WERI-Rb-1 (cell line): ENCODE data around the gene OSBPL10.

Experiments used
- DNase-seq: peaks from one replicate; pipeline ENCODE4 v3.0.0-alpha.2; 2020
- H3K27ac ChIP-seq: fragments of 250-450 bp; sonication (Bioruptor Pico); 2 replicates; pipeline ENCODE4 v1.5.1; 2020; ENCODE audit warnings: mild to moderate bottlenecking, moderate library complexity
- H3K27me3 ChIP-seq: fragments of 250-450 bp; sonication (Bioruptor Pico); 2 replicates; pipeline ENCODE4 v1.5.1; 2021; ENCODE audit warnings: mild to moderate bottlenecking, low read depth, moderate library complexity; ENCODE audit not compliant: insufficient read depth, severe bottlenecking
- H3K36me3 ChIP-seq: fragments of 250-450 bp; sonication (Bioruptor Pico); 2 replicates; pipeline ENCODE4 v1.5.1; 2020; ENCODE audit warnings: mild to moderate bottlenecking, moderate library complexity
- H3K4me3 ChIP-seq: 2 replicates; pipeline ENCODE4 v1.5.1; 2011; ENCODE audit warnings: low read depth, mild to moderate bottlenecking, control low read depth, low read length
- H3K9me3 ChIP-seq: fragments of 250-450 bp; sonication (Bioruptor Pico); 2 replicates; pipeline ENCODE4 v1.5.1; 2021; ENCODE audit warnings: mild to moderate bottlenecking, moderate library complexity; ENCODE audit not compliant: severe bottlenecking
- TF ChIP-seq, protein P1 (sequence below): IDR thresholded peaks from 2 replicates; pipeline ENCODE4 v1.5.1; 2011; ENCODE audit warnings: low read depth, mild to moderate bottlenecking, control low read depth, inconsistent platforms, low read length

The OSBPL10 gene

GRCh38 chr3:32004113-32004765 lies 23.2 kb upstream of the OSBPL10 start:
- peak; percentile 63 for DNase-seq
- Histone ChIP-seq H3K9me3 (no peaks in the 10 kb centered on the region), H3K27ac (no peak overlapping the region), H3K36me3 (no peaks in the 10 kb centered on the region), H3K4me3 (no peak overlapping the region), H3K27me3 (no peaks in the 10 kb centered on the region)
- TF ChIP-seq, protein P1, sequence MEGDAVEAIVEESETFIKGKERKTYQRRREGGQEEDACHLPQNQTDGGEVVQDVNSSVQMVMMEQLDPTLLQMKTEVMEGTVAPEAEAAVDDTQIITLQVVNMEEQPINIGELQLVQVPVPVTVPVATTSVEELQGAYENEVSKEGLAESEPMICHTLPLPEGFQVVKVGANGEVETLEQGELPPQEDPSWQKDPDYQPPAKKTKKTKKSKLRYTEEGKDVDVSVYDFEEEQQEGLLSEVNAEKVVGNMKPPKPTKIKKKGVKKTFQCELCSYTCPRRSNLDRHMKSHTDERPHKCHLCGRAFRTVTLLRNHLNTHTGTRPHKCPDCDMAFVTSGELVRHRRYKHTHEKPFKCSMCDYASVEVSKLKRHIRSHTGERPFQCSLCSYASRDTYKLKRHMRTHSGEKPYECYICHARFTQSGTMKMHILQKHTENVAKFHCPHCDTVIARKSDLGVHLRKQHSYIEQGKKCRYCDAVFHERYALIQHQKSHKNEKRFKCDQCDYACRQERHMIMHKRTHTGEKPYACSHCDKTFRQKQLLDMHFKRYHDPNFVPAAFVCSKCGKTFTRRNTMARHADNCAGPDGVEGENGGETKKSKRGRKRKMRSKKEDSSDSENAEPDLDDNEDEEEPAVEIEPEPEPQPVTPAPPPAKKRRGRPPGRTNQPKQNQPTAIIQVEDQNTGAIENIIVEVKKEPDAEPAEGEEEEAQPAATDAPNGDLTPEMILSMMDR = peak; percentile 62

DNA sequence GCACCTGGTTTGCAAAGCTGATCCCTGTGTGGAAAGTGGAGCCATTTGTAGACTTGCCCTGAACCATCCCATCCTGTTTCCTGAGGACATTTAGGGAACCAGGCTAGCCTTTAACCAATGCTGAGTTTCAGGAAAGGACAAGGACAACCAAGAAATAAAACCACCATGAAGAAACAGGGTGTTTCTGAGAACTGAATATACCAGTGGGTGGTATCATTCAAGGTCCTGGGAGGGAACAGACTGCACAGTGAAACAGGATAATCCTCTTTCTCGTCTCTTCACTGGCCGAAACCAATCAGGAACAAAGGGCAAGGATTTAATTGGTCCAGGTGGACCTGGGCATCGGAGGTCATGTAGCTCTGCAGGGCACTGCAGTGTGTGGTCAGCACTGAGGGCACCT lies 22.3 kb upstream of the OSBPL10 start:
- H3K36me3 ChIP-seq = no peaks in the 10 kb centered on the region
- no peaks in the 10 kb centered on the region for H3K27me3 ChIP-seq
- no peak for DNase-seq
- H3K4me3 ChIP-seq = no peak overlapping the region
- no peaks in the 10 kb centered on the region for H3K9me3 ChIP-seq
- H3K27ac ChIP-seq = no peak overlapping the region
- TF ChIP-seq, protein P1 = no peak

DNA sequence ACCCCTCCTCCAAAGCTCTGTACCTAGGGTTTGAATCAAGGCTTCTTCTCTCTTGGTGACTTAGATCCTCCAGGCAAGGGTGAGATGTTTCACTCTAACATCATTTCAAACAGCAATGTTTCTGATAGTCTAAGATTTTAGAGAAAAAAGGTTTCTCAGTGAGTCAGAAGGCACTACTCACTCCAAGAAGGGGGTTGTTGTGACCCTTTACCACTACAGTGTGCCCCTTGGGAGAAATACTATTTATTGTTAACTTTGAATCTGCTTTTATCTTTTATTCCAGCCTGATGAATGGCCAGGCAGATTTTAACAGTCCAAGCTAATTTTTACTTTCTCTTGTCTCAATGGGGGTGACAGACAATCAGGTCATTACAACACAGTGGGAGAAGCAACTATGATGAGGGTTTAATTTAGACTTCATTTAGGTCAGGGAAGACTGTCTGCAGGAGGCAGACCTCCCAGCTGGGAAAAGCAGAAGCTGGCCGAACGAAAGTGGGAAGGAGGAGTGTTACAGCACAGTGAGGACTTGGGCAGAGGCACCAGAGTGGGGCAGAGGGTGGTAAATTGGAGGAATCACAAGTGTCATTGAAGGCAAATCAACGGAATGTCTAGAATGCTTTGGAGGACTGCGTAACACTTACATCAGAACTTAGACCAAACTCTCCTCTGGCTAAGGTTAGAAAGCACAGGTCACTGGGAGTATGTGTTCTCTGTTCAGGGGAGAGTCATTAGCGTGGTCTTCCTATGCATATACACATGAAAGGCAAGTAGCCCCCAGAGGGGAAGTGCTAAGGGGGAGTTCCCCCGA lies 21.7 kb upstream of the OSBPL10 start:
- Histone ChIP-seq H3K36me3 (no peaks in the 10 kb centered on the region), H3K27ac (no peak overlapping the region), H3K9me3 (no peaks in the 10 kb centered on the region), H3K4me3 (no peak overlapping the region), H3K27me3 (no peaks in the 10 kb centered on the region)
- DNase-seq = no peak
- TF ChIP-seq, protein P1 = no peak

DNA sequence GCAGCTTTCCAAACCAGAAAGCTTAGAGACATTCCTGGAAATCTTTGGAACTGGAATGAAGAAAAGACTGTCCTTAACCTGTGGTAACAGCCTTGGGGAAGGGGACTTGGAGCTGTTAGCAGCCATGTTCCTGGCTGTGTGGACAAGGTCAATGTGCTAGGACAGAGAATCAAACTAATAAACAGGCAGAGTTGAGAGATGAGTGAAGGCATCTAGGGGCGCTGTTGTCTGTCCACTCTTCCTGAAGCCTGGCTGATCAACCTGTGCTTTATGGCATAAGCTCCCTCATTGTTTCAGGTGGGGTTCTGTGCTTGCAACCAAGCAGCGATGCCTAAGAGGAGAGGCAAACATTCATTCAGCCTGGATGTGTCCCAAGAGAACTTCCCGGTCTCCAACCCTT lies 19.8 kb upstream of the OSBPL10 start:
- Histone ChIP-seq H3K27me3 (no peaks in the 10 kb centered on the region), H3K36me3 (no peaks in the 10 kb centered on the region), H3K9me3 (no peaks in the 10 kb centered on the region), H3K27ac (no peak overlapping the region), H3K4me3 (no peak overlapping the region)
- DNase-seq = no peak
- TF ChIP-seq, protein P1 = no peak

GRCh38 chr3:31999907-32000439 lies 18.9 kb upstream of the OSBPL10 start:
- no peak overlapping the region for H3K4me3 ChIP-seq
- H3K9me3 ChIP-seq = no peaks in the 10 kb centered on the region
- no peaks in the 10 kb centered on the region for H3K36me3 ChIP-seq
- no peaks in the 10 kb centered on the region for H3K27me3 ChIP-seq
- DNase-seq = no peak
- TF ChIP-seq, protein P1 = no peak
- H3K27ac ChIP-seq = no peak overlapping the region
